Sciatic nerve (tissue), 2 donors: Measurements from ENCODE around the gene MKS1. TPM values are rescaled to one million over a fixed set of nuclear protein-coding genes. Genes with fewer than 3 reads are reported as not detected.

ENCODE experiments used
- ATAC-seq: fragments of 200-7000 bp; cut with Tn5 transposase; one replicate; pipeline ENCODE4 v1.9.1; 2020; ENCODE audit warnings: mild to moderate bottlenecking, moderate library complexity
- DNase-seq: peaks from one replicate; pipeline ENCODE4 v3.0.0-alpha.2; 2020; ENCODE audit warnings: low spot score
- intact Hi-C: fragments of 100-400 bp; cut with DNase I; formaldehyde crosslinking; loops from one replicate; pipeline ENCODE4 v1.14.2; 2022
- total RNA-seq: library from RNA; stranded (reverse); fragmentation: NEBNext Ultra II Directional; extraction: Animal tissue kit (Norgen Biotek cat#: 25700); gene quantifications from one replicate; pipeline ENCODE4 v1.2.1, GENCODE V29; 2021
- donor health status: DM: no; HTN: no; CAD: no.
- donor health status: DM: no; HTN: no; CAD: no.

MKS1 gene
- total RNA-seq, 1 donor from 2014 or later, result 18.7 TPM

DNA sequence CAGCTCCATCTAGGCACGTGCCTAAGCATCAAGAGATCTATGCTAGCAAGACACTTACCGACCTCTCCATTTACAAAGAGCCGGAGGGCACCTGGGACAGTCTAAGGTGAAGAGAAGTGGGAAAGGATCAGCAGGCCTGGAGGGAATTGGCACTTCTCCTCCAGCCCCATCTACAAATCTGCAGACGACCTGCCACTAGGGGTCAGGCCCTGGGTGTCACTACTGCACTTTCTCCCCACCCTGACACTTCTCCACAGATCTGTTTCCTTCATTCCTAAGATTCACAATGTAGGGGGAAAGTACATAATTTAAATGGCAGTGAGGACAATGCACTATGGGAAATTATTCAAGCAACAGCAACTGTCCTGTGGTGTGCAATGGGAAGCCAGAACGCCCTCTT, 8.1 kb downstream of the MKS1 start:
- ATAC-seq, result no peak
- no peak for DNase-seq
- intact Hi-C loops, result no loop called here

DNA sequence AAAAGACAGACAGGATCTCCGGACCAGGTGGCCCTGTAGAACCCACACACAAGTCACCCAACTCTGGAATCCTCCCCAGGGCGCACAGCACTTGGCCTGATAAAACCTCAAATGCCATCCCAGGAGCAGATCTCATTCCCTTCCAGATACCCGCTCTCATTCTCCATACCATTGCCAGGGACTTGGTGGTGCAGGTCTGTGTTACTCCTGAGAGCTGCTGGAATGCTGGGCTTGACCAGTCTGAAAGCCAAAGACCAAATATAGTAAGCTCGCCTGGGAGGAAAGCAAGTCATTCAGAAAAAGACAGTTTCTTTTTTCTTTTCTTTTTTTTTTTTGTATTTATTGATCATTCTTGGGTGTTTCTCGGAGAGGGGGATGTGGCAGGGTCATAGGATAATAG, 10.7 kb downstream of the MKS1 start:
- intact Hi-C loops, result no loop called here
- no peak for ATAC-seq
- DNase-seq, result no peak

DNA sequence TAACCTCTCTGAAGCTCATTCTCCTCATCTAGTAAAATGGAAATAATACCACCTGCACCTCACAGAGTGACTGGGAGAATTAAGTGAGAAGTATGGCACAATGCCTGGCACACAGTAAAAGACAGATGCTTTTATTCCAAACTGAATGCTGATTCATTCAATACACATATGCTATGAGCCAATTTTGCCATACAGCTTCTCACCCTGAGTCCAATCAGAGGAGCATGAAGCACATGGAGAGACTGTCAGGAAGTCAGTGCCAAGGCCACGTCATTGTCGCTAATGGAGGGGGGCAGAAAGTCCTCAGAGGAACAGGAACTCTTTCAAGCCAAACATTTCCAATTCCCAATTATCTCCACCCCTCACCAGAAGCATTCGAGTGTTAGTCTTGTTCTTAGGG, 11.6 kb downstream of the MKS1 start:
- intact Hi-C loops, result no loop called here
- DNase-seq (no peak), ATAC-seq (no peak)

DNA sequence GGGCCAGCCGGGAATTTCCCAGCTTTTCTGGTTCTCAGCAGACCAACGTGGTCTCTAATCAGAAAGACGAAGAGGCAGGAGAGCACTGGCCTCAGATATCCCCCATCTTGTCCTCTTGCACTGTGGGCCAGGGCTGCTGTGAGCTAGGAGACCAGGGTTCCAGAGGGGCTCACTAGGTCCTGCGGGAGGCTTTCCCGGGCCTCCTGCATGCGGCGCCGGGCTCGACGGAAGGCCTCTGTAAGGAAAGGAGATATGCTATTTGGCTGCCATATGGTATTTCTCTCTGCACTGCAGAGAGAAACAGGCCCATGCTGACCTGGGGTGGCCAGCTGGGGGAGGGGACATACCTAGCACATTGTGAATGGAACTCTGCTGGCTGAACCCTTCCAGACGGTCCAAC, 13.1 kb downstream of the MKS1 start:
- ATAC-seq (no peak), DNase-seq (no peak)
- intact Hi-C loops, result no loop called here

DNA sequence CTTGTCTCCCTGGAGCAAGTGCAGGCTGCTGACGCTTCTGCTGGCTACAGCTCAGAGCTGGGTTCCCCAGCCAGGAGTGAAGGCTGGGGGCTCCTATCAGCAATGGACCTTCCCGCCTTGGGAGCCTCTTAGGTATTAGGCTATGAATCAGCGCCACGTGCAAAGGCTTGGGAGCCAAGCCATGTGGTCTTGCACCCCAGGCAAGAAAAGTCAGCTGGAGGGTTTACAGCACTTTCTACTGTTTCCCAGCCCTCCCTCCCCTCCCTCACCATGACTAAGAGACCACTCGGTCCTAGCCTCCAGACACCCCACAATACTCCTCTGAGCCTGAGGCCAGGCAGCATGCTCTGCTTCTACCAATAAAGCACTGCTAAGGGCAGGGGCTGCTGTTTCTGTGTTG, 14.3 kb downstream of the MKS1 start:
- ATAC-seq, result no peak

DNA sequence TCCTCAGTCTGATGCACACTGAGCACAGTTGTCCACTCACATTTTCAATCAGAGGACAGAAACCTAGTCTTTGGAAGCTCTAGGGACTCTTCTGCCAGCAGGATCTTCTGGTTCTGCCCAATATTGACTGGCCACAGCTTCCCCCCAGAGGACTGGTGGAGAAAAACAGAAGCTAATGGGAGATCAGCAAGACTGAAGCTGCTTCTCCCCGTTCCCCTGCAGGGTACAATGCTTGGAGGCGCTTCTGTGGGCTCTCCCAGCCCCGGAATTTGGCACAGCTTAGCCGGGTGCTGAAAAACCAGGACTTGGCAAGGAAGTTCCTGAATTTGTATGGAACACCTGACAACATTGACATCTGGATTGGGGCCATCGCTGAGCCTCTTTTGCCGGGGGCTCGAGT, 16.2 kb downstream of the MKS1 start:
- ATAC-seq (no peak), DNase-seq (no peak)
- intact Hi-C loops, result no loop called here

More for the DNA sequence above, 14.3 kb downstream of the MKS1 start:
- no peak for DNase-seq
- intact Hi-C loops, result no loop called here

DNA sequence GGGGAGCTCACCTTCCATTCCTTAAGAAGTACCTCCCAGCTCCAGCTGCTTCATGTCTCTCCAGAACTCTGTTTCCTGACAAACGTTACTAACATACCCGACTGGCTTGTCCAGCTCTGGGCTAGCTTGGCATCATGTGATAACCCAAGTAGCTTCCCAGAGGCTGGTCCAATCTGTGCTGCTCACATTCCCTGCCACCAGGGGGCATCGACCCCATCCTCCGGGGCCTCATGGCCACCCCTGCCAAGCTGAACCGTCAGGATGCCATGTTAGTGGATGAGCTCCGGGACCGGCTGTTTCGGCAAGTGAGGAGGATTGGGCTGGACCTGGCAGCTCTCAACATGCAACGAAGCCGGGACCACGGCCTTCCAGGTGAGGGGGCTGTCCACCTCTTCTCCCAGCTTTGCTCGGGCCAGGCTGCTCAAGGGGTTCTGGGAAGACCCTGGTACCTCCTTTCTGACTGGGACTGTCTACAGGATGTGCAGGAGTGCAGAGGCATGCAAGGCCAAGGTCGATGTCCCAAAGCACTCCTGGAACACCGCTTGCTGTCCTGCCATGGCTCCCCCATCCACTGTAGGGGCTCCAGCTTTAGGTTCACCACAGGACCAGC, 18.9 kb downstream of the MKS1 start:
- no peak for DNase-seq
- intact Hi-C loops, result no loop called here
- ATAC-seq, result no peak

DNA sequence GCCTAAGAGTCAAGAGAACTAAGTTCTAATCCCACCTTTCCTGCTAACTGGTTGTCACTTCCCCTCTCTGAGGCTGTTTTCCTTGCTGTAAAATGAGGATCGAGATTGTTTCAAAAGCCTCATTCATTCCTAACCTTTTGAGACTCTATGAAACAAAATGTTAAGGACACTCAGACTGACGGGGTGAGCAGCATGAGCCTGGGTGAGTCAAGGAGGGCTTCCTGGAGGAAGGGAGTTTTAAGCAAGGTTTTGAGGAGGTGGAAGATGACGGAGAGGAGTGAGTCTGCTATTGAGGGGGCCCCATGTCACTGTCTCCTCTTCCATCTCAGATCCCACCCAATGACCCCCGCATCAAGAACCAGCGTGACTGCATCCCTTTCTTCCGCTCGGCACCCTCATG, 22.4 kb downstream of the MKS1 start:
- ATAC-seq (no peak), DNase-seq (no peak)
- intact Hi-C loops, result no loop called here

DNA sequence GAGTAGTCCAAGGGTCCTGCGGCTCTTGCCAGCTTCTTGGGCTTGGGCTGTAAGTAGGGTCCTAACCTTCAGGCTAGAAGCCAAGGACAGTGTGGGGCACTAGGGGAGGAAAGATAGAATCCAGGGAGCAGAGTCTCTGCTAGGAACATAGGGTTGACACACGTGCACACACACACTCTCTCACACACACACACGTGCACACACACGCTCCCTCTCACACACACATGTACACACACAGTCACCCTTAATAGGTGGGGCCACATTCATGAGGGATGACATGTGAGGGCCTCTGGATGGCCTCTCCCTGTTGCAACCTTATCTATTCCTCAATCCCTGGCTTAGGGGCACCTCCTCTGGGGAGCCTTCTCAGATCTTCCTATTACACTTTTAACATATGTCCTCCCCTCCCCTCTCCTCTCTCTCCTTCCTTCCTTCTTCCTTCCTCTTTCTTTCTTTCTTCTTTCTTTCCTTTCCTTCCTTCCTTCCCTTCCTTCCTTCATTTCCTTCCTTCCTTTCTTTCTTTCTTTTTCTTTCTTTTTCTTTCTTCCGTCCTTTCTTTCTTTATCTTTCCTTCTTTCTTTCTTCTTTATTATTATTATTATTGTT, 23.4 kb downstream of the MKS1 start:
- no peak for ATAC-seq
- intact Hi-C loops, result no loop called here
- no peak for DNase-seq

DNA sequence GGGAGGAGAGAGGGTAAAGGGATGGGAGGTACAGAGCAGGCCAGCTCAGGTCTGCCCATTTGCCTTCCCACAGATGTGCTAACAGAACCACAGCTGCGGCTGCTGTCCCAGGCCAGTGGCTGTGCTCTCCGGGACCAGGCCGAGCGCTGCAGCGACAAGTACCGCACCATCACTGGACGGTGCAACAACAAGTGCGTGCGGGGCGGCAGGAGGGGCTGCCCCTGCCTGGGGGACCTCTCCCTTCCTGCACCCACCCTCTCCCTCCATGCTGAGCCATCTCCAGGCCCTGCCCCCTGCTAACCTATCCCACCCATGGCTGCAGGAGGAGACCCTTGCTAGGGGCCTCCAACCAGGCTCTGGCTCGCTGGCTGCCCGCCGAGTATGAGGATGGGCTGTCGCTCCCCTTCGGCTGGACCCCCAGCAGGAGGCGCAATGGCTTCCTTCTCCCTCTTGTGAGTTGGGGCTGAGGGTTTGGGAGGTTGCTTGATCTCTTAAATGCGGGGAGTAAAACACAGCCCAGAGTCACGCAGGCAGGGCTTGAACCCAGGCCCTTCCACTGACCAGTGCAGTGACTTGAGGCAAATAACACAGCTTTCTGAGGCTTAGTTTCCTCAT, 25.3 kb downstream of the MKS1 start:
- no peak for ATAC-seq
- DNase-seq, result no peak
- intact Hi-C loops, result no loop called here

DNA sequence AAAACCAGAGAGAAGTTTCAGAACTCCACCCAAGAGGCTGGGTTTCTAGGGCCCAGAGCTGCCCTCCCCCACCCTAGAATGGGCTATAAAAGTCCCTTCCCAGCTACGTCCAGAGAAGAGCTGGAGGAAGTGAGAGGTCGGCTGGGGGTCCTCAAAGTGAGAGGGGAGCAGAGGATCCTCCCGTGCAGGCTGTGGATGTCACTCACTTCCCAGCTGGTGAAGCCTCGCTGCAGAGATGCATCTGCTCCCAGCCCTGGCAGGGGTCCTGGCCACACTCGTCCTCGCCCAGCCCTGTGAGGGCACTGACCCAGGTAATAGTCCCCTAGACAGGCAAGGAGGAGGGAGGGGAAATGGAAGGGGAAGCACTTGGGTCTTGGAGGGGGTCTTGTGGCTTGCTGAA, 26.4 kb downstream of the MKS1 start, which contains the start of gene EPX:
Gene EPX (plus strand): TSS at position 115 of the 400 bp plus-strand sequence. CDS start 121 bp downstream, at position 236.
- DNase-seq, result no peak
- intact Hi-C loops, result no loop called here
- ATAC-seq, result no peak

DNA sequence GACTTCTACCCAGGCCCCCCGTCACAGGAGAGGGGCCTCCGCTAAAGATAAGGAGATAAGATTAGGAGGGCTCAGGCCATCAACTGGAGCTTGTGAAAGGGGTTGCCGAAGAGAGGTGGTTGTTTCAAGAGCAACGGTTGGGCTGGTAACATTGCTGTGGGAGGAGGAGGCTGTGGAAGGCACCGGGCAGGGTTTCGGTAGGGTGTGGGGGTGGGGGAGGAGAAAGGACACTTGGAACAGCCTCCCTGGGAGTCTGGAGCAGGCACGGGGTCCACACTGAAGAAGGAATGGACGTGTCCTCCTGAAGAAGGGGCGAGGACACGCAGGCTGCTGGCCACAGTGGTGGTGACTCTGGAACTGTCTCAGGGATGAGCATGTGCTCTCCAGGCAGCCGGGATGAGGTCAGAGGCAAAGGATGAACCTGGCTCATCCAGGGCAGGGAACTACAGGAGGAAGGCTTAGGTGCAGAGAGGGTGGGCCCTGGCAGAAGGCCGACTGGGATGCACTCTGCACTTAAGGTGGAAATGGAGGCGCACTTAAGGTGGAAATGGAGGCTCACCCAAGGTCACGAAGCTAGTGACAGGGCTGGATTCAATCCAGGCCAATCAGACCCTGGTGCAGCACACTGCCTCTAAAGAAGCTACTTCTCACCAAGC, 27.7 kb downstream of the MKS1 start:
- ATAC-seq (no peak), DNase-seq (no peak)

DNA sequence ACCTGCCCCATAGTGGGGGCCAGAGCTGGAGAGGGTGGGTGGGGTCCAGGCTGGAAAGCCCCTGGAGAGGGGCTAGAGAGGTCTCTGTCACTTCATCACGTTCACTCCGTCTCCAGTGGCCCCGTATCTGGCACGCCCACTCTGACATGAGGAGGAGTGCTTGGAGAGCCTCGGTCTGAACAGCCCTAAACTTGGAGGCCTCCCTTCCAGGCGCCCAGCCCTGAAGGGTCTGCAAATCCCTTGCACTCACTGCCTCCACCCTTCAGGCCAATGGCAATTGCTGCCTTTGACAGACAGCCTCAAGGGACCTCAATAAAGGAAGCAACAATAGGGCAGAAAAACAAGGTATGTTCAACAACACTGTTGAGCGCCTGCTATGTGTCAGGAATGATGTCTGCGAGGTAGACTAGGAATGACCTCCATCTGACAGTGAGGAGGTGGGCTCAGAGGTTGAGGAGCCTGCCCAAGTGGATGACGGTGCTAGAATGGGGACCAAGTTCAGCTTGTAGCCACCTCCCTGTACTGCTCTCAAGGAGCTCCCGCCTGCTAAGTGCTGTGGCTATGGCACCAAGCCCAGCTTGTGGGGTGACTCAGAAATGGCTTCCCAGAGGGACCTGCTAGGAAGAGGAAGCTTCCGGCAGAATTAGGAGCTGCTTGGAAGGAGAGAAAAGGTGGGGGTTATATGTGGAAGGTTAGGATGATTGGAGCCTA, 29.5 kb downstream of the MKS1 start:
- ATAC-seq (no peak), DNase-seq (no peak)
- intact Hi-C loops, result no loop called here

More for the DNA sequence above, 27.7 kb downstream of the MKS1 start:
- intact Hi-C loops, result no loop called here

DNA sequence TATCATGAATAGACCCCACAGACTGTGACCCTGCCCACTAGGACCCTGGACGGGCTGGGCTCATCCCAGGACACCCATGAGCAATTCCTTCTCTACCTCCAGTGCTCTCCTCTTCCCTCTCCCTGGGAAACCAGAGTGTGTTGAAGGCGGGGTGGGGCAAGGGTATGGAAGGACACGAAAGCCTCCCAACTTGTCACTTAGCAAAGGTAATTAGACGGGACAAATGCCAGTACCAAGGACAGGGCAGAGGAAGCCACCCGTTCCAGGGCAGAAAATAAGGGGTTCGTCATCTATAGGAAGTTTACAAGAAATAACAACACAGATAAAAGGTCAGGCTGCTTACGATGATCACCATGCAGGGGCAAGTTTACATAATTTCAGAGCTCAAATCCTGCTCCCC, 31.4 kb downstream of the MKS1 start:
- DNase-seq, result no peak
- intact Hi-C loops, result no loop called here
- no peak for ATAC-seq

DNA sequence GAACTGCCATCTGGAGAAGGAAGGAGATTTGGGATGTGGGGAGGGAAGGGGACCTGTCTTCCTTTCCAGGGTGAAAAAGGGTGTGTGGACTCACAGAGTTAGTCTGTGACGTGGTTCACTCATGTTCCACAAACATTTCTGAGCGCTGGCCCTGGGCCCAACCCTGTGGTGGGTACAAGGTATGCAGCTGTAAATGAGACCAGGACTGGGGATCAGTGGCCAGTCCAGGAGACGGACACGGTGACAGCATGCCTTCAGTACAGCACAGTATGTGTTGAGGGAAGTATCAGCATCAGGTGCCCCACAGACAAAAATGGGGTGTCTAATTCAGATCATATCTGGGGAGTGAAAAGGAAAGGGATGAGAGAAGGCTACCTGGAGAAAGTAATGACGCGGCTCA, 32.0 kb downstream of the MKS1 start:
- DNase-seq (no peak), ATAC-seq (no peak)
- intact Hi-C loops, result no loop called here

DNA sequence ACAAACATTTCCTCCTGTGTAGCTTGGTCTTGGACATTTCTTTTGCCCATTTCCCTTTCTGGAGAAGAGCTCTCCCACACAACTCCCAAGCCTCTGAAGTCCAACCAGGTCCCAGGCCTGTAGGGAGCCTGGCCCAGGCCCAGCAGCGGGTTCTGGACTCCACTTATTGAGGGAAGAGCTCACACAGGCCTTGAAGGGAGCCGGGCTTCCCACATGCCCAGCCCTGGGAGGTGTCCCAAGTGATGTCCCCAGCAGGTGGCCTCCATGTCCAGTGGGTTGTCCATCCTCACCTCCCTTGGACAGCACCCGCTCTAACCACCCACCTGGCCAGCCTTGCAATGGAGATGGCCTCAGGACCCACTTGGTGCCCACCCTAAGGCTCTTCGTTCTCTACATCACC, 32.5 kb downstream of the MKS1 start:
- intact Hi-C loops, result no loop called here
- DNase-seq, result no peak
- no peak for ATAC-seq

DNA sequence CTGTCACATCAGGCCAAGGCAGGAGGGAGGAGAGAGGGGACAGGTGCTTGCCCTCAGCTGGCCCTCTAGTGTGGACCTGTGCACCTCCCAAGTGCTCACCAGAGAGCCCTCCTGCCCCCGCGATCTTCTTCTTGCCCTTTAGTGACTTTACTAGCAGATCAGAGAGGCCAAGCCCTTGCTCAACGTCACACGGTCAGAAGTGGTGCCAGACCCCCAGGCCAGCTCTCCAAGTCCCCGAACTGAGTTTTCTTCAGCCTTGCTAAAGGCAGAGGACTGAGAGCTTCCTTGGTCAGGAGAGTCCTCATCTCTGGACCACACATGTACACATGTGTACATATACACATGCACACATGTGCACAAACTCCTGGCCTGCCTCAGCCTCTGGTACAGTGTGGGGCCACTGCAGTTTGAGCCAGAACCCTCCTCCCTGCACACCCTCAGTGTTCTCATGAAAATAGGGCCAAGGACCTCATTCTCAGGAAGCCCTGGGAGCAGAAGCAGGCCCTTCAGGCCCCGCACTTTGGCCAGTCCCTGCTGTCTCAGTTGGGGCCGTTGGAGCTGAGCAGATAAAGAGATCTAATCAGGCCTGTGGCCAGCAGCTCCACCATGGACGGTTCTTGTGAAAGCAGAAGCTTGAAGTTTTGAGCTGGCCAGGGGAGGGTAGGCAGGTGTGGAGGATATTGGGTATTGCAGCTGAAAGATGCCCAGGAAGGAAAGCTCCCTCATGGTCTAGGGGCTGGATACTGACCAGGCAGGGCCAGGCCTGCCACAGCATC, 33.9 kb downstream of the MKS1 start:
- no peak for ATAC-seq
- DNase-seq, result no peak
- intact Hi-C loops, result no loop called here

DNA sequence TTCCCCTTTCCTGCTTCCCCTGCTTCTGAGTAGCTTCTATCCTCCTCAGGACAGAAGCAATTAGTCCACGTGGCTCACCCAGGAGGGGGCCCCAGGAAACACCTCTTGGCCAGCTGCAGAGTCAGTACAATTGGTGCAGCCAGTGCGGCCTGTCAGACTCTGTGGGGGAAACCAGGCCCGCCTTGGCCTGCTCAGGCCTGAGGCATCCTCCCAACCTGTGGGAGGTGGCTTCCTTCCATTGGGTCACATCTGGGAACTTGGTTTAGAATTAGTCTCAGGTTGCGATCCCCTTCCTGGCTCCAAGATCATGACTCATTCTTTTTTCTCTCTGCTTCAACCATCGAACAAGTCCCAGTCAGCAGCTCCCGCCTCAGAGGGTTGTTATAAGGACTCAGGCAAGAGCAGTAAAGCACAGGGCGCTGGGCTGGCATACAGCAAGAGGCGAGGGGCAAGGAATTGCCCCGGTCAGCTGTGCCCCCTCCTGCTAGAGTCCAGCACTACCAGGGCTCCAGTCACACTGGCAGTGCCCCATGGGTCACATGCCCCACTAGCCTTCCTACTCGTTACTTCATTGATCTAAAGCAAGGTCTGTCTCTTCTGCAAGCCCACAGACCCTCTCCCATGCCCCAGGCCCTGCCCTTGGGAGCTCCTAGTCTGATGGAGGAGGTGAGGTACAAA, 34.6 kb downstream of the MKS1 start:
- ATAC-seq (no peak), DNase-seq (no peak)
- intact Hi-C loops, result no loop called here
